ENCODE measurements around the gene FOXP1.

Gene FOXP1

GRCh38 chr3:71317749-71318457 lies 265.6 kb downstream of the FOXP1 start:
- no peak for DNase-seq

- DNase-seq = no peak
These were observed 266.4 kb downstream of the FOXP1 start for GRCh38 chr3:71317140-71317539.

- no peak for DNase-seq
These were observed 267.3 kb downstream of the FOXP1 start for GRCh38 chr3:71316066-71316777.

- no peak for DNase-seq
These were observed 268.1 kb downstream of the FOXP1 start for GRCh38 chr3:71315431-71315830.

- DNase-seq = no peak
These were observed 269.7 kb downstream of the FOXP1 start for GRCh38 chr3:71313844-71314243.

- DNase-seq = no peak
These were observed 271.1 kb downstream of the FOXP1 start for GRCh38 chr3:71312461-71312860.

- no peak for DNase-seq
These were observed 271.9 kb downstream of the FOXP1 start for GRCh38 chr3:71311661-71312046.

GRCh38 chr3:71310980-71311660 lies 272.4 kb downstream of the FOXP1 start:
- DNase-seq = no peak

- DNase-seq = no peak
These were observed 273.1 kb downstream of the FOXP1 start for GRCh38 chr3:71310359-71310979.

- DNase-seq = no peak
These were observed 273.6 kb downstream of the FOXP1 start for GRCh38 chr3:71309886-71310285.

- peak; percentile 14 for DNase-seq
These were observed 274.2 kb downstream of the FOXP1 start for GRCh38 chr3:71309342-71309741.

GRCh38 chr3:71308836-71309235 lies 274.7 kb downstream of the FOXP1 start:
- no peak for DNase-seq

GRCh38 chr3:71307991-71308697 lies 275.4 kb downstream of the FOXP1 start:
- no peak for DNase-seq

- DNase-seq = no peak
These were observed 278.0 kb downstream of the FOXP1 start for GRCh38 chr3:71305231-71306206.

GRCh38 chr3:71304684-71305083 lies 278.8 kb downstream of the FOXP1 start:
- DNase-seq = peak; percentile 14 to 23

GRCh38 chr3:71304247-71304646 lies 279.3 kb downstream of the FOXP1 start:
- no peak for DNase-seq

- DNase-seq = no peak
These were observed 279.8 kb downstream of the FOXP1 start for GRCh38 chr3:71303627-71304200.

GRCh38 chr3:71302604-71303003 lies 280.9 kb downstream of the FOXP1 start:
- no peak for DNase-seq

- no peak for DNase-seq
These were observed 282.6 kb downstream of the FOXP1 start for GRCh38 chr3:71300951-71301393.

GRCh38 chr3:71299160-71299559 lies 284.4 kb downstream of the FOXP1 start:
- no peak for DNase-seq

- DNase-seq = no peak
These were observed 288.6 kb downstream of the FOXP1 start for GRCh38 chr3:71294919-71295318.

Data from activated CD4-positive, alpha-beta T cell treated with anti-CD3 and anti-CD28 coated beads, Interleukin-2, amount 50 U/mL, for 4 hours (primary cell).